Neutrophil (primary cell): ENCODE measurements around the gene AGAP1.

Experiments
- H3K27ac ChIP-seq: fragments of 200-600 bp; sonication (generic); 2 replicates; pipeline ENCODE4 v1.5.1; 2016; ENCODE audit warnings: mild to moderate bottlenecking, moderate library complexity
- H3K27me3 ChIP-seq: fragments of 200-600 bp; sonication (generic); 2 replicates; pipeline ENCODE4 v1.6.0; 2016; ENCODE audit warnings: mild to moderate bottlenecking
- H3K36me3 ChIP-seq: fragments of 200-600 bp; sonication (generic); 2 replicates; pipeline ENCODE4 v1.5.1; 2017
- H3K4me1 ChIP-seq, 2 experiments: fragments of 200-600 bp in 1 of 2; sonication (generic) in 1 of 2; 1 replicate in 1 of 2; 2 replicates in 1 of 2; pipeline versions ENCODE4 v1.5.1 to v1.6.1; 2013 to 2016; ENCODE audit warnings: low read depth in 1 of 2, low read length in 1 of 2, mild to moderate bottlenecking in 1 of 2, moderate library complexity in 1 of 2; ENCODE audit not compliant: control insufficient read depth in 1 of 2, insufficient read depth in 1 of 2
- H3K4me3 ChIP-seq, 2 experiments: fragments of 200-600 bp in 1 of 2; sonication (generic) in 1 of 2; 1 replicate in 1 of 2; 2 replicates in 1 of 2; pipeline ENCODE4 v1.5.1; 2013 to 2016; ENCODE audit warnings: low read depth in 1 of 2, low read length in 1 of 2, mild to moderate bottlenecking in 1 of 2, moderate library complexity in 1 of 2
- H3K9me3 ChIP-seq: fragments of 200-600 bp; sonication (generic); 2 replicates; pipeline ENCODE4 v1.5.1; 2016
- TF ChIP-seq, protein P1 (sequence below): fragments of 200-600 bp; sonication (generic); IDR thresholded peaks from 2 replicates; pipeline ENCODE4 v1.5.1; 2016; ENCODE audit warnings: antibody characterized with exemption

Gene AGAP1

GRCh38 chr2:235699576-235699975, 205.7 kb downstream of the AGAP1 start:
- Histone ChIP-seq H3K9me3 (no peaks in the 10 kb centered on the region), H3K4me3 (no peak overlapping the region), H3K27me3 (peaks cover 13% of the 10 kb centered on the region), H3K27ac (no peak overlapping the region), H3K4me1 (no peaks in the 10 kb centered on the region), H3K36me3 (no peaks in the 10 kb centered on the region)
- TF ChIP-seq, protein P1, sequence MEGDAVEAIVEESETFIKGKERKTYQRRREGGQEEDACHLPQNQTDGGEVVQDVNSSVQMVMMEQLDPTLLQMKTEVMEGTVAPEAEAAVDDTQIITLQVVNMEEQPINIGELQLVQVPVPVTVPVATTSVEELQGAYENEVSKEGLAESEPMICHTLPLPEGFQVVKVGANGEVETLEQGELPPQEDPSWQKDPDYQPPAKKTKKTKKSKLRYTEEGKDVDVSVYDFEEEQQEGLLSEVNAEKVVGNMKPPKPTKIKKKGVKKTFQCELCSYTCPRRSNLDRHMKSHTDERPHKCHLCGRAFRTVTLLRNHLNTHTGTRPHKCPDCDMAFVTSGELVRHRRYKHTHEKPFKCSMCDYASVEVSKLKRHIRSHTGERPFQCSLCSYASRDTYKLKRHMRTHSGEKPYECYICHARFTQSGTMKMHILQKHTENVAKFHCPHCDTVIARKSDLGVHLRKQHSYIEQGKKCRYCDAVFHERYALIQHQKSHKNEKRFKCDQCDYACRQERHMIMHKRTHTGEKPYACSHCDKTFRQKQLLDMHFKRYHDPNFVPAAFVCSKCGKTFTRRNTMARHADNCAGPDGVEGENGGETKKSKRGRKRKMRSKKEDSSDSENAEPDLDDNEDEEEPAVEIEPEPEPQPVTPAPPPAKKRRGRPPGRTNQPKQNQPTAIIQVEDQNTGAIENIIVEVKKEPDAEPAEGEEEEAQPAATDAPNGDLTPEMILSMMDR, result no peak

GRCh38 chr2:235701206-235701981, 207.6 kb downstream of the AGAP1 start:
- no peaks in the 10 kb centered on the region for H3K9me3 ChIP-seq
- H3K4me3 ChIP-seq, result no peak overlapping the region
- H3K36me3 ChIP-seq, result no peaks in the 10 kb centered on the region
- no peak overlapping the region for H3K27ac ChIP-seq
- H3K4me1 ChIP-seq, result no peaks in the 10 kb centered on the region
- H3K27me3 ChIP-seq, result peaks cover 13% of the 10 kb centered on the region
- TF ChIP-seq, protein P1, result no peak

DNA sequence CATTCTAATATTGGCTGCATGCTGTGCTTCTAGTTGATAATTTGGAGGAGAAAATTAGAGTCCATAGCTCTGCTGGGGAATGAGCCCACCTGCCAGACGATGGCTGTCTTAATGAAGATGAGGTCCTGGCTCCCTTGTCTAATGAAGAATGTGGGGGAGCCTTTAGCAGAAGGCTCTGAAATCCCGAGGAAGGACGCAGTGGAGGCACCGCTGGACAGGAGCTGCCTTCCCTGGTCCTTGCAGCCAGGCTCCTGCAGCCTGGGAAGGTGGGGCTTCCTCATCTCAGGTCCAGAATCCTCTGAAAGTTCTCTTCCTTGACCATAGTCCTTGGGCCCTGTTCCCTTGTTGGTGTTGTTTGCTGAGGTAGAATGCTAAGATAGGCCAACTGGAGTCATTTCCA, 208.3 kb downstream of the AGAP1 start:
- Histone ChIP-seq H3K4me3 (no peak overlapping the region), H3K4me1 (no peaks in the 10 kb centered on the region), H3K27ac (no peak overlapping the region), H3K36me3 (no peaks in the 10 kb centered on the region), H3K9me3 (no peaks in the 10 kb centered on the region), H3K27me3 (peaks cover 13% of the 10 kb centered on the region)
- TF ChIP-seq, protein P1, result no peak

DNA sequence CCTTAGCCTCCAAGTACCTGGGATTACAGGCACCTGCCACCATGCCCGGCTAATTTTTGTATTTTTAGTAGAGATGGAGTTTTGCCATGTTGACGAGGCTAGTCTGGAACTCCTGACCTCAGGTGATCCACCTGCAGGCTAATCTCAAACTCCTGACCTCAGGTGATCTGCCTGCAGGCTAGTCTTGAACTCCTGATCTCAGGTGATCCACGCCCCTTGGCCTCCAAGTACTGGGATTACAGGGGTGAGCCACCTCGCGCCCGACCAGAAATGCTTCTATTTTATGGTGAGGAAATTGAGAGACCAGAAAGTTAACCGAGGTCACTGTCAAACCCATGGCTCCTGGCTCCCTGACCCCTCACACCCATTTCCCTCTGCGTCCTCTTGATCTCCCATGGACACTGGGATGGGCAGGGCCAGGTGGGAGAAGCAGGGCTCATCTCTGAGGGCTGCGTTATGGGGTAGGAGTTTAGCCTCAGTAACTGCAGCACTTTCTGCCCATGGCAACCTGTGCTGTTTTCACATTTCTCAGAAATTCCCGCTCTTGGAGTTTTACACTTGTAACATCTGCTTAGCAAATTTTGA, 210.0 kb downstream of the AGAP1 start:
- Histone ChIP-seq H3K9me3 (no peaks in the 10 kb centered on the region), H3K4me3 (no peak overlapping the region), H3K36me3 (no peaks in the 10 kb centered on the region), H3K4me1 (no peaks in the 10 kb centered on the region), H3K27ac (no peak overlapping the region), H3K27me3 (peaks cover 13% of the 10 kb centered on the region)
- TF ChIP-seq, protein P1, result no peak

- H3K36me3 ChIP-seq, result no peaks in the 10 kb centered on the region
- TF ChIP-seq, protein P1, result no peak
- H3K4me3 ChIP-seq, result no peak overlapping the region
- H3K27ac ChIP-seq, result no peak overlapping the region
- H3K9me3 ChIP-seq, result no peaks in the 10 kb centered on the region
- no peaks in the 10 kb centered on the region for H3K4me1 ChIP-seq
- peaks cover 13% of the 10 kb centered on the region for H3K27me3 ChIP-seq
These were observed 211.5 kb downstream of the AGAP1 start for GRCh38 chr2:235705296-235705695.
